Stromal cell of bone marrow (primary cell): Measurements from ENCODE around the gene NEURL1.

Experiments
- DNase-seq: peaks from one replicate; pipeline ENCODE4 v3.0.0-alpha.2; 2012; ENCODE audit warnings: low read depth

NEURL1 gene

DNA sequence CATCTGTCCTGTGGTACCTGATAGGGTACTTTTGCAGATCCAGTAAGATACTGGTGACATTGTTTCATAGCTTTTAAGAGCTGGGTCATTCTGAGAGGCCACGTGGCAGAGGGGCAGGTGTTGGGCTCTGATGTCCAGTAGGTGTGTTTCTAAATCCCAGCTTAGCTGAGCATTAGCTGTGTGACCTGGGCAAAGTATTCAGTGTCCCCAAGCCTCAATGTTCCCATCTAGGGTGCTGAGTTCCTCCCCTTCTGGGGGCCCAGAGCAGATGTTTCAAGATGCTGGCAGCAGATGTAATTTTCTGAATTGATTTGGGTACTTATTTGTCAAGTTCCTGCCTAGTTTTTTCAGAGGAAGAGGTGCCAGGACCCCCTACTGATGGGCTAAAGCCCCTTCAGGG lies 52.9 kb downstream of the NEURL1 start:
- DNase-seq: no peak

- no peak for DNase-seq
These were observed 54.0 kb downstream of the NEURL1 start for GRCh38 chr10:103547391-103547946.

GRCh38 chr10:103548006-103548405 lies 54.5 kb downstream of the NEURL1 start:
- DNase-seq: no peak

- DNase-seq: no peak
These were observed 55.3 kb downstream of the NEURL1 start for GRCh38 chr10:103548581-103549348.

- no peak for DNase-seq
These were observed 55.8 kb downstream of the NEURL1 start for GRCh38 chr10:103549349-103549685.

GRCh38 chr10:103550229-103550628 lies 56.7 kb downstream of the NEURL1 start:
- DNase-seq: no peak

GRCh38 chr10:103551619-103552602 lies 58.4 kb downstream of the NEURL1 start:
- DNase-seq: no peak

DNA sequence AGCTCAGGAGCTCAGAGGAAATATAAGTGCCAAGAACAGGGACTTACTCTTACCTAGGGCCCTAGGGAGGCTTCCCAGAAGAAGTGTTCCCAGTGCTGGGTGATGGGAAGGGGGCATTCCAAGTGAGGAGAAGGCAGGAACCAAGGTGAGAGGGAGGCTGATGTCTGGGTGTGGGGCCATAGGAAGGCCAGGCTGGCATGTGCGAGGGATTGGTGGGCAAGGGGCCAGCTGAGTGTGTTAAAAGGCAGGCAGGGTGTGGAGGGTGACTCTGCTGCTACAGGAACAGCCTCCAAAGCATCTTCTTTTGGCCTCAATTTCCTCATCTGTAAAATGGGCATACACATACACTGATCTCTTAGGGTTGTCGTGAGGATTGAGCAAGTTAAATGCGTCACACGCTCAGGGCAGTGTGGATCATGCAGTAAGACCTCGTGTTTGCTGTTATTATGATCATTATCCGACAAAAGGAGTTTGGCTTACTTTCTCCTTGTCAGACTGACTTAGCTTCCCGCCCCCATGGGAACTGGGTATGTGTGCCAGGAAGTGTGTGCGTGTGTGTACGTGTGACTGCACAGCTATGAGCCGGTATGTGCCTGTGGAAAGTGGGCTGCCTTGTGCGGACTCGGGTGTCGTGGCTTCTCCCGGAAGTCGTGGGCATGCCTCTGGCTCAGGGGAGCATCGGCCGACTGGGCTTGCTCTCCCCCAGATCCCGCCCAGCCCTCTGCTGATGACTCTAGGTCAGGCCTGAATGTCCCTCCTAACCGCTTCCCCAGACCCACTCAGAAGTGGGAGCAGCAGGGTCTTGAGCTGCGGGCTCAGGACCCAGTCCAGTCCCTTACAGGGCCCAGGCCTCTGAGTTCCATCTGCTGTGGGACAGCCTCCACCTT lies 59.6 kb downstream of the NEURL1 start:
- DNase-seq: no peak

DNA sequence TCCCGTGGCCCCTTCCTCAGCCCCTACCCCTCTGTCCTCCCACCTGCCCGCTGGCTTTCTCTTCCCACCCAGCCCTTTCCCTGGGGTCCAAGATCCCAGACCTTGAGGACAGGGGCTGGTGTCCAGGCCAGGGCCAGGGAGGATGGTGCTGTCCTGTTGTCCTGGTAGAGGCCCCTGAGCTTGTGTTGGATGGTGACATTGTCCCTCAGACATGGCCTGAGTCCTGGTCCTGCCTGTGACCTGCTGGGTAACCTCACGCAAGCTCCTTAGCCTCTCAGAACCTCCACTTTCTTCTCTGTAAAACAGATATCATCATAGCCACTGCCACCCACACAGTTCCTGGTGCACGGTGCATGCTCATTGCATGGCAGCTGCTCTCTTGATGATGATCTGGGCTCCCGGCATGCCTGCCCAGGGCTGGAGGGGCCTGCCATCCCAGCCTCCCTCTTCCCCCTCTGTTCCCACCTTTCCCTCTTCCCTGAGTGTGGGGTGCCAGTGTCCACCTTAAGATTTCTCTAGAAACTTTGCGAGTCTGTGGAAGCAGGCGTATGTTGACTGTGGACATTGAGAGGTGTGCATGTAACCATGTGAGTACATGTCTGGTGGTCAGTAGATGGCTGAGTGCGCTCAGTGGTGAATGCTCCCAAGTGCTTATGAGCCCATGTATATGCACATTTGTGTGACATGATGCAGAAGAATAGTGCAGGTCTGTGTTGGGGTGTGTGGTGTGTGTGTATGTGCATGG lies 60.4 kb downstream of the NEURL1 start:
- DNase-seq: no peak

GRCh38 chr10:103554488-103555324 lies 61.2 kb downstream of the NEURL1 start:
- DNase-seq: peak; percentile 9

GRCh38 chr10:103555325-103555649 lies 61.8 kb downstream of the NEURL1 start:
- no peak for DNase-seq

DNA sequence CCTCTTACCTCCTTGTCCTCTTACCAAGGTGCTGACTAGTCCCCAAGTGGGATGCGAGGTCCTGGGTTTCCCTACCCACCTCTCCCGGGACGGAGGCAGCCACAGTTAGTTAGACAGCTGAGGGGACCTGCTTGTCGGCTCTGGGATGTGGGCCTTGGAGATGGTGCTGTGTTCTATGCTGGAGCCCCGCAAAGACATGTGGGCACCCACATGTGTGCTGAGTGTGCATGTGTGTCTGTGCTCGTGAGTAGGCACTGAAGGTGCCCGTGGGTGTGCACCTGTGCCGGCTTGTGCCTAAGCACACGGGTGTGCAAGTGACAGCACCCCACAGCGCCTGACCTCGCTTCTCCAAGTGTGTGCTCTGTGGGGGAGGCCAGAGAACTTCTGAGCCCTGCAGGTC lies 62.2 kb downstream of the NEURL1 start:
- no peak for DNase-seq

DNA sequence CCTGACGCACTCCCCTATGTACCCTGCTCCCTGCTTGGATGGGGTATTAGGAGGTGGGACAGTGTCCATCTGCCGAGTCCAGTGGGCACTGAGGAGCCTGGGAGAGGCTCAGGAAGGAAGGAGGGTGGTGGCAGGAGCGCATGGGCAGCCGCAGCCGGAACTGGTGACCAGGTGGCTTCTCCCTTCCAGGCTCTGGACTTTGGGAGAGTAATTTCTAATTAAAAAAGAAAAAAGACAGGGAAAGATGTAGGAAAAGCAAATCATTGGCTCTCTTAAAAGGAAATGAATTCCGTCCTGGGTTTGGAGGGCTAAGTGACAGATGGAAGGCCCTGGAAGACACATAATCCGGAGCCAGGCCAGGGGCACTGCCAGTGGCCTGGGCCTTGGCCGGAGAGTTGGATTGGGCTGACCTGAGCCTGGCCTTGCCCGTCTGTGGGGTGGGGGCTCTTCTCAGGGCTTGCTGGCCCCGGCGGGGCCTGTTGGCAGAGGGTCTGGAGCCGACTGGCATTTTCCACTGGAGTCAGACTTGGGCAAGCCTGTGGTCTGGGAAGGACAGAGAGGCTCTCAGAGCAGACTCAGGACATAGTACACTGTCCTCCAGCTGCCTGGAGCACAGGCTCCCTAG lies 63.0 kb downstream of the NEURL1 start:
- DNase-seq: no peak

DNA sequence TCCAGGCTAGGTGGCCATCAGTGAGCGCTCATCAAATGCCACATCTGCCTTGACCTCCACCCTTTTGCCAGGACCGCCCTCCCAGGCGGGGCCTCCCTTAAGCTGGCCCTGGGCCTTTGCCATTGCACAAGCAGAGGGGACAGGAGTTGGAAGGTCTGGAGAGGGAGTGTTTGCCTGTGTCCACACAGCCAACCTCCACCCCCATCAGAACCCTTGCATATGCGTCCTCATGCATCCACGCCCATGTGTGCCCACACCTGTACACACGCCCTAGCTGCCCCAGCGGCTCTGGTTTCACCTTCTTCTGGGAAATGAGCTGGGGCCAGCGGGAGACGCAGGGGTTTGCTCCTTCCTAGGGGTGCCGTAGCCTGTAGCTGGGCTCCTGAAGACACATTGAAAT lies 64.0 kb downstream of the NEURL1 start:
- no peak for DNase-seq

- no peak for DNase-seq
These were observed 65.4 kb downstream of the NEURL1 start for GRCh38 chr10:103558911-103559310.

- no peak for DNase-seq
These were observed 66.3 kb downstream of the NEURL1 start for GRCh38 chr10:103559776-103560175.

GRCh38 chr10:103560886-103561285 lies 67.4 kb downstream of the NEURL1 start:
- DNase-seq: no peak

DNA sequence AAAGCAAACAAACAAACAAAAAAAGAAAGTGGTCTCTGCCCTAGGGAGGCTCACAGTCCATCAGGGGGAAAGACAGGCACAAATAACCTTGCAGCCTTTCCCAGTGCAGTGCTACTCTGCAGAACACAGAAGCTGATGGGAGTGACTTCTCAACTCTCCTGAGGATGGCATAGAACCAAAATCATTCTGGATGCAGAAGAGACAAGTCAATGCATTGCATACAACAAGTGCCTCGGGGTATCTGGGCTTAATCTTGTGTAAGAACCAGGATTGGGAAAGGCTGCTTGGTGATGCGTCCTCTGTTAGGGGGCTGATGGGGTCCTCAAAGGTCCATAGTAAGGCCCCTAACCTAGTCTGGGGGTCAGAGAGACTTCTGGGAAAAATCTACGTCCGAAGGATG lies 68.9 kb downstream of the NEURL1 start:
- DNase-seq: no peak

DNA sequence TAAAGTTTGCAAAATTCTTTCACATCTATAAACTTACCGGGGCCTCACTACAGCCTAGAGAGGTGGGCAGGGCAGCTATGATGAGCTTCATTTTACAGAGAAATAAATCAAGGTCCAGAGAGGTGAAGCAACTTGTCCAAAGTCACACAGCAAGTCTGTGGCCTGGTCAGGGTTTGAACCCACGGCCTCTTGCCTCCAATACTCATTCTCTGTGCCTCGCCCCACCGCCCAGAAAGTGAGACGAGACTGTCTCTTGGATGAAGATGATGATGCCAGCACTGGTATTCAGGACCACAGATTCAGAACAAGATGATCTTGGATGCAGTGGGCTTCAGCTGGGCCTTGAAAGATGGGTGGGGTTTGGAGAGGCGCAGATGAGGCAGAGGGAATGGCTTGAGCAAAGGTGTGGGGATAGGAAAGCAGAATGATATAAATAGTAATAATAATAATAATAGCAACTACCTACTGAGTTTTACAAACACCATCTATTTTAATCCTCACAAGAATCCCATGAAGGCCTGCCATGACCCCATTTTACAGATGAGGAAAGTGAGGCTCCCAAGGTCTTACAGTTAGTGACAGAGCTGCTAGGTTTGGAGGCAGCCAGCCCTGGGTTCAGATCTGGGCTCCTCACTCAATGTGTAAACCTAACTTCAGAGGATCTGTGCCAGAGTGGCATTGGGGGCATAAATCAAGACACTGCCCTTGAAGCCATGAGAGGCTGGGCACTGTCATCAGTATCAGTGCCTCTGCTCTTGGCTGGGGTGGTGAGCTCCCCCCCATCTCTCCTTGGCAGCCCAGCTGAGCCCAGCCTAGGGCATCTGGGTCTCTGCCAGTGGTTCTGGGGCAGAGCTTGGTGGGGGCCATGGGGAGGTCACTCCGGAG lies 70.0 kb downstream of the NEURL1 start:
- no peak for DNase-seq
